Adrenal gland (tissue), 12 donors: Measurements from ENCODE around the gene TRPV2. TPM values are rescaled to one million over a fixed set of nuclear protein-coding genes. Genes with fewer than 3 reads are reported as not detected.
"Not testable (repeated sequence)": the region's sequence is repeated elsewhere in the genome, so short reads cannot be mapped to it uniquely, and the experiment has no call there.

ENCODE experiments used
- DNase-seq, 7 donors: peaks; one replicate each; pipeline ENCODE4 v3.0.0-alpha.2; 2019 to 2020
- H3K27ac ChIP-seq, 5 donors: fragments of 200-600 bp; sonication (generic) in 4 of 5; 1 replicate in 3 of 5; 2 replicates in 2 of 5; pipeline versions ENCODE4 v1.5.1 to v1.8.0; 2016 to 2020; ENCODE audit warnings: mild to moderate bottlenecking in 1 of 5
- H3K27me3 ChIP-seq: fragments of 200-600 bp; 2 replicates; pipeline ENCODE4 v1.8.0; 2021
- H3K36me3 ChIP-seq, 2 donors: fragments of 200-600 bp; replicated peaks in 1 of 2; 1 replicate in 1 of 2; 2 replicates in 1 of 2; pipeline versions ENCODE4 v1.5.1 to v1.8.0; 2018 to 2022
- H3K4me1 ChIP-seq, 2 donors: fragments of 200-600 bp; replicated peaks in 1 of 2; 1 replicate in 1 of 2; 2 replicates in 1 of 2; pipeline versions ENCODE4 v1.5.1 to v1.8.0; 2018 to 2021
- H3K4me3 ChIP-seq, 4 donors: fragments of 200-600 bp; sonication (generic) in 3 of 4; one replicate each; pipeline ENCODE4 v1.5.1; 2016 to 2018
- H3K9me3 ChIP-seq, 3 donors: fragments of 200-600 bp; sonication (generic) in 1 of 3; replicated peaks in 1 of 3; 1 replicate in 2 of 3; 2 replicates in 1 of 3; pipeline versions ENCODE4 v1.5.1 to v1.8.0; 2016 to 2021
- CTCF ChIP-seq, 6 experiments: fragments of 450-650 bp in 4 of 6; fragments of 200-600 bp in 2 of 6; sonication (generic) in 1 of 6; IDR thresholded peaks; 1 replicate in 5 of 6; 2 replicates in 1 of 6; pipeline versions ENCODE4 v1.5.1 to v1.8.0; 2016 to 2021; ENCODE audit warnings: antibody characterized with exemption in 6 of 6, mild to moderate bottlenecking in 2 of 6, moderate library complexity in 1 of 6
- POLR2A ChIP-seq, 2 donors: fragments of 450-650 bp; IDR thresholded peaks; one replicate each; pipeline ENCODE4 v1.6.1; 2017; ENCODE audit warnings: antibody characterized with exemption in 2 of 2, mild to moderate bottlenecking in 2 of 2, moderate library complexity in 1 of 2
- WGBS, 4 donors: extraction: QIAGEN DNeasy Blood & Tissue Kit in 2 of 4; methylation state at CpG; one replicate each; pipeline versions ENCODE4 v1.1.5 to v1.1.7; 2013 to 2017; 5-methylcytosine and 5-hydroxymethylcytosine counted together
- intact Hi-C, 2 donors: fragments of 100-400 bp; cut with DNase I; formaldehyde crosslinking; loops; one replicate each; pipeline versions ENCODE4 v1.14.1 to v1.15.0; 2022 to 2023
- polyA plus RNA-seq, 3 donors: library from polyadenylated mRNA; stranded (reverse); fragments of 200-250 nt in 2 of 3; fragments of 350-450 nt in 1 of 3; fragmentation: Illumina TruSeq in 1 of 3; extraction: RNeasy Lipid Tissue Mini Kit (QIAGEN cat#74804) in 1 of 3; gene quantifications; one replicate each; pipeline ENCODE4 v1.2.3, GENCODE V29; 2013 to 2014
- total RNA-seq, 9 donors: library from RNA; depleted of rRNA in 4 of 9; stranded (reverse); fragments of >200 nt in 4 of 9; fragments of 120-200 nt in 1 of 9; fragmentation: NEBNext Ultra II Directional in 1 of 9; extraction: Animal tissue kit (Norgen Biotek cat#: 25700) in 1 of 9; gene quantifications; one replicate each; pipeline versions ENCODE4 v1.1.0 to v1.2.4, GENCODE V29; 2013 to 2023
- donor health status: healthy with polysubstance abuse.
- donor health status: Bipolar disorder and iron deficiency.
- donor health status: DM: yes; HTN: yes; CAD: no.
- donor health status: DM: no; HTN: no; CAD: no.
- donor health status: DM: no; HTN: no; CAD: no.
- donor health status: DM: yes; HTN: yes; CAD: no.

The TRPV2 gene
- total and polyA plus RNA-seq, 12 donors: 23.3 to 110 (median 50.6) TPM

GRCh38 chr17:16450028-16450427 lies 34.7 kb downstream of the TRPV2 start:
- H3K36me3 ChIP-seq: peaks cover 0 to 7% of the 10 kb centered on the region in 2 donors
- intact Hi-C loops: loop anchor here in 1 of 2 donors (5.0 kb wide), 1 partner anchor 72 kb away; no protein-coding TSS in a partner anchor
- no peak overlapping the region for H3K27ac ChIP-seq
- TF ChIP-seq POLR2A (IDR thresholded peaks at IDR 0.05) (no peak), CTCF (IDR thresholded peaks at IDR 0.05) (no peak)
- 89 to 95% (median 94%) methylated on average over 4 of the region's 4 CpGs for WGBS, 4 donors
- no peaks in the 10 kb centered on the region for H3K27me3 ChIP-seq
- DNase-seq: no peak
- H3K4me1 ChIP-seq: peaks cover 4 to 24% of the 10 kb centered on the region in 2 donors
- H3K9me3 ChIP-seq: no peaks in the 10 kb centered on the region
- no peak overlapping the region for H3K4me3 ChIP-seq

GRCh38 chr17:16452268-16452667 lies 36.9 kb downstream of the TRPV2 start:
- H3K27me3 ChIP-seq, H3K9me3 ChIP-seq, H3K27ac ChIP-seq, H3K36me3 ChIP-seq, H3K4me3 ChIP-seq, DNase-seq: not testable (repeated sequence)
- intact Hi-C loops: loop anchor here (2.0 to 5.0 kb wide), 2 partner anchors 69 to 70 kb away; no protein-coding TSS in a partner anchor
- peaks cover 0 to 14% of the 10 kb centered on the region in 2 donors for H3K4me1 ChIP-seq
- 79 to 98% (median 83%) methylated on average over 8 of the region's 8 CpGs for WGBS, 4 donors

- no peak overlapping the region for H3K4me3 ChIP-seq
- intact Hi-C loops: loop anchor here (2.0 to 5.0 kb wide), 2 partner anchors 67 to 69 kb away; no protein-coding TSS in a partner anchor
- TF ChIP-seq POLR2A (IDR thresholded peaks at IDR 0.05): no peak
- TF ChIP-seq CTCF (IDR thresholded peaks at IDR 0.05): no peak
Observed at GRCh38 chr17:16453493-16453851, 38.1 kb downstream of the TRPV2 start.

GRCh38 chr17:16455997-16456741 lies 40.8 kb downstream of the TRPV2 start:
- 64 to 89% (median 81%) methylated on average over 5 of the region's 5 CpGs for WGBS, 4 donors

More at GRCh38 chr17:16453493-16453851, 38.1 kb downstream of the TRPV2 start:
- Histone ChIP-seq H3K9me3 (no peaks in the 10 kb centered on the region), H3K36me3 (peaks cover 0 to 3% of the 10 kb centered on the region in 2 donors), H3K27me3 (no peaks in the 10 kb centered on the region), H3K4me1 (peaks cover 0 to 10% of the 10 kb centered on the region in 2 donors), H3K27ac (peak overlapping the region in 3 of 5 donors; percentile 38 to 43 (median 38))
- 80 to 100% (median 82%) methylated on average over 1 to 4 of the region's 4 CpGs for WGBS, 4 donors
- no peak for DNase-seq

More at GRCh38 chr17:16455997-16456741, 40.8 kb downstream of the TRPV2 start:
- Histone ChIP-seq H3K27ac (no peak overlapping the region), H3K4me1 (no peaks in the 10 kb centered on the region), H3K36me3 (peaks cover 0 to 3% of the 10 kb centered on the region in 2 donors), H3K27me3 (no peaks in the 10 kb centered on the region), H3K4me3 (no peak overlapping the region), H3K9me3 (no peaks in the 10 kb centered on the region)
- intact Hi-C loops: no loop called here
- no peak for DNase-seq
- TF ChIP-seq CTCF (IDR thresholded peaks at IDR 0.05) (no peak), POLR2A (IDR thresholded peaks at IDR 0.05) (no peak)
